Lung (tissue), 12 donors: ENCODE measurements around the gene DYNC2LI1. TPM values are rescaled to one million over a fixed set of nuclear protein-coding genes. Genes with fewer than 3 reads are reported as not detected.
A peak's percentile ranks its signal among the peaks of the same experiment; 100 is the strongest.

Experiments used
- ATAC-seq: fragments of 200-7000 bp; cut with Tn5 transposase; one replicate; pipeline ENCODE4 v1.9.1; 2020; ENCODE audit warnings: moderate number of reproducible peaks; ENCODE audit not compliant: insufficient read depth, low FRiP score
- DNase-seq, 3 donors: peaks; one replicate each; pipeline ENCODE4 v3.0.0-alpha.2; 2013 to 2017
- H3K27ac ChIP-seq, 2 donors: one replicate each; pipeline ENCODE4 v1.5.1; 2013; ENCODE audit warnings: mild to moderate bottlenecking in 2 of 2, moderate library complexity in 2 of 2, control low read depth in 1 of 2, inconsistent platforms in 1 of 2, low read depth in 1 of 2, low read length in 1 of 2
- H3K27me3 ChIP-seq, 3 donors: one replicate each; pipeline ENCODE4 v1.5.1; 2013; ENCODE audit warnings: low read length in 2 of 3; ENCODE audit not compliant: control insufficient read depth in 3 of 3, insufficient read depth in 3 of 3
- H3K36me3 ChIP-seq, 4 donors: one replicate each; pipeline ENCODE4 v1.5.1; 2013; ENCODE audit warnings: low read length in 4 of 4, mild to moderate bottlenecking in 1 of 4, moderate library complexity in 1 of 4; ENCODE audit not compliant: control insufficient read depth in 4 of 4, insufficient read depth in 4 of 4
- H3K4me1 ChIP-seq, 5 donors: one replicate each; pipeline ENCODE4 v1.5.1; 2013; ENCODE audit warnings: low read length in 5 of 5, mild to moderate bottlenecking in 2 of 5, moderate library complexity in 1 of 5; ENCODE audit not compliant: control insufficient read depth in 5 of 5, insufficient read depth in 5 of 5
- H3K4me3 ChIP-seq: one replicate; pipeline ENCODE4 v1.5.1; 2013; ENCODE audit warnings: mild to moderate bottlenecking, control low read depth, moderate library complexity
- H3K9ac ChIP-seq, 2 donors: one replicate each; pipeline ENCODE4 v1.5.1; 2013; ENCODE audit warnings: low read length in 2 of 2, control low read depth in 1 of 2; ENCODE audit not compliant: insufficient read depth in 1 of 2
- H3K9me3 ChIP-seq, 4 donors: one replicate each; pipeline ENCODE4 v1.5.1; 2013; ENCODE audit warnings: low read length in 3 of 4, mild to moderate bottlenecking in 1 of 4, moderate library complexity in 1 of 4; ENCODE audit not compliant: control insufficient read depth in 4 of 4, insufficient read depth in 3 of 4
- CTCF ChIP-seq: IDR thresholded peaks from 2 replicates; pipeline ENCODE4 v1.5.1; 2012; ENCODE audit warnings: mild to moderate bottlenecking; ENCODE audit errors: control extremely low read depth, extremely low read depth
- WGBS, 2 donors: extraction: QIAGEN DNeasy Blood & Tissue Kit; methylation state at CpG; one replicate each; pipeline ENCODE4 v1.1.7; 2013; 5-methylcytosine and 5-hydroxymethylcytosine counted together
- polyA plus RNA-seq, 2 donors: library from polyadenylated mRNA; stranded (reverse); fragments of 200-250 nt; gene quantifications; one replicate each; pipeline ENCODE4 v1.2.1, GENCODE V29; 2013
- total RNA-seq, 2 donors: library from RNA; depleted of rRNA in 1 of 2; stranded (reverse); fragments of >200 nt in 1 of 2; gene quantifications; one replicate each; pipeline ENCODE4 v1.2.1, GENCODE V29; 2014 to 2021
- donor health status: control.
- donor health status: control.
- donor health status: Bipolar disorder and iron deficiency.
- donor health status: healthy.
- donor health status: DM: yes; HTN: yes; CAD: no.

DYNC2LI1 gene
- total and polyA plus RNA-seq, 4 donors, result 15.4 to 99.7 (median 24.9) TPM

- H3K4me3 ChIP-seq, result no peak overlapping the region
- peaks cover 0 to 43% (median 11%) of the 10 kb centered on the region in 4 donors for H3K36me3 ChIP-seq
- H3K4me1 ChIP-seq, result peaks cover 0 to 15% (median 2%) of the 10 kb centered on the region in 5 donors
- ATAC-seq (no peak), DNase-seq (no peak)
- no peaks in the 10 kb centered on the region for H3K27me3 ChIP-seq
- 95 to 98% methylated on average over 2 of the region's 2 CpGs for whole genome bisulfite sequencing, 2 donors
- H3K9me3 ChIP-seq, result no peaks in the 10 kb centered on the region
- no peak overlapping the region for H3K27ac ChIP-seq
- peak overlapping the region in 1 of 2 donors; percentile 23 for H3K9ac ChIP-seq
- no peak for TF ChIP-seq CTCF
These were observed 46.2 kb upstream of the DYNC2LI1 start for GRCh38 chr2:43727634-43728014.

- no peak for TF ChIP-seq CTCF
- Histone ChIP-seq H3K27ac (no peak overlapping the region), H3K9me3 (no peaks in the 10 kb centered on the region), H3K4me3 (no peak overlapping the region), H3K27me3 (no peaks in the 10 kb centered on the region), H3K9ac (no peak overlapping the region), H3K36me3 (peaks cover 0 to 39% (median 10%) of the 10 kb centered on the region in 4 donors), H3K4me1 (peaks cover 0 to 15% (median 0%) of the 10 kb centered on the region in 5 donors)
- WGBS, 2 donors, result 57 to 74% methylated on average over 5 of the region's 5 CpGs
- ATAC-seq (no peak), DNase-seq (peak in 2 of 3 donors; percentile 33 to 65)
These were observed 44.2 kb upstream of the DYNC2LI1 start for GRCh38 chr2:43729491-43730174.

GRCh38 chr2:43731211-43731610, 42.6 kb upstream of the DYNC2LI1 start:
- Histone ChIP-seq H3K36me3 (peaks cover 0 to 47% (median 10%) of the 10 kb centered on the region in 4 donors), H3K4me3 (no peak overlapping the region), H3K9ac (no peak overlapping the region), H3K4me1 (peaks cover 0 to 9% (median 0%) of the 10 kb centered on the region in 5 donors), H3K27me3 (no peaks in the 10 kb centered on the region), H3K27ac (no peak overlapping the region), H3K9me3 (no peaks in the 10 kb centered on the region)
- ATAC-seq (no peak), DNase-seq (peak in 1 of 3 donors; percentile 28)
- TF ChIP-seq CTCF, result no peak
- 91 to 92% methylated on average over 1 of the region's 1 CpG for WGBS, 2 donors
